Panc1 (cell line): ENCODE results near the gene SLCO4A1.

Source experiments
- CTCF ChIP-seq: fragments of 450-650 bp; IDR thresholded peaks from 2 replicates; pipeline ENCODE4 v1.5.1; 2017; ENCODE audit warnings: mild to moderate bottlenecking
- POLR2AphosphoS5 ChIP-seq: IDR thresholded peaks from 2 replicates; pipeline ENCODE4 v1.6.1; 2012; ENCODE audit warnings: mild to moderate bottlenecking, low read depth, low read length, moderate library complexity
- SIN3A ChIP-seq: IDR thresholded peaks from 2 replicates; pipeline ENCODE4 v1.6.1; 2012; ENCODE audit warnings: low read depth, mild to moderate bottlenecking, low read length, moderate library complexity, borderline replicate concordance; ENCODE audit not compliant: insufficient read depth
- TCF7L2 ChIP-seq: IDR thresholded peaks from 2 replicates; pipeline ENCODE4 v1.6.1; 2011; ENCODE audit warnings: mild to moderate bottlenecking, low read depth, low read length, inconsistent platforms

GRCh38 chr20:62702895-62703852, 60.9 kb downstream of the SLCO4A1 start:
- no peak; the same call in 1 of the 2 replicates for TF ChIP-seq CTCF
- no peak for TF ChIP-seq TCF7L2
- TF ChIP-seq SIN3A = no peak
- peak; percentile 74; the same call in 1 of the 2 replicates for TF ChIP-seq POLR2AphosphoS5
